Tibial artery (tissue), 4 donors: ENCODE data around the gene CCDC136.
A peak's percentile ranks its signal among the peaks of the same experiment; 100 is the strongest.

Experiments used
- DNase-seq, 2 donors: peaks; one replicate each; pipeline ENCODE4 v3.0.0-alpha.2; 2019
- H3K27ac ChIP-seq, 2 donors: fragments of 200-600 bp; sonication (generic) in 1 of 2; 1 replicate in 1 of 2; 2 replicates in 1 of 2; pipeline ENCODE4 v1.5.1; 2018 to 2019; ENCODE audit warnings: mild to moderate bottlenecking in 1 of 2
- H3K27me3 ChIP-seq, 2 donors: fragments of 200-600 bp; sonication (generic) in 1 of 2; one replicate each; pipeline versions ENCODE4 v1.5.1 to v1.6.0; 2016 to 2019
- H3K36me3 ChIP-seq, 3 donors: fragments of 200-600 bp; sonication (generic) in 2 of 3; one replicate each; pipeline ENCODE4 v1.5.1; 2016 to 2019; ENCODE audit warnings: mild to moderate bottlenecking in 2 of 3
- H3K4me1 ChIP-seq, 4 donors: fragments of 200-600 bp; sonication (generic) in 2 of 4; 1 replicate in 3 of 4; 2 replicates in 1 of 4; pipeline ENCODE4 v1.5.1; 2016 to 2019
- H3K4me3 ChIP-seq, 2 donors: fragments of 200-600 bp; sonication (generic) in 1 of 2; 1 replicate in 1 of 2; 2 replicates in 1 of 2; pipeline ENCODE4 v1.5.1; 2018 to 2019; ENCODE audit warnings: mild to moderate bottlenecking in 2 of 2
- H3K9me3 ChIP-seq, 3 donors: fragments of 200-600 bp; sonication (generic) in 1 of 3; one replicate each; pipeline ENCODE4 v1.5.1; 2016 to 2019
- CTCF ChIP-seq, 2 experiments: fragments of 200-600 bp in 1 of 2; fragments of 450-650 bp in 1 of 2; IDR thresholded peaks; one replicate each; pipeline ENCODE4 v1.5.1; 2017 to 2019; ENCODE audit warnings: antibody characterized with exemption in 2 of 2, mild to moderate bottlenecking in 1 of 2, moderate library complexity in 1 of 2
- intact Hi-C: fragments of 100-400 bp; cut with DNase I; formaldehyde crosslinking; loops from one replicate; pipeline ENCODE4 v1.15.0; 2023; ENCODE audit warnings: low total_unique reads

CCDC136 gene

GRCh38 chr7:128861957-128862570 lies 70.3 kb downstream of the CCDC136 start:
- no peak for DNase-seq

GRCh38 chr7:128862571-128863432 lies 71.0 kb downstream of the CCDC136 start, which contains the start of gene ATP6V1F:
TSS of gene ATP6V1F (plus strand) at chr7:128862856. CDS start at chr7:128862905, 49 bp downstream.
- H3K4me3 ChIP-seq: peak within 1 kb of the TSS; percentile 66 to 70
- DNase-seq: peak; percentile 97 to 99
- peaks cover 13 to 51% (median 41%) of the 10 kb centered on the region in 4 donors for H3K4me1 ChIP-seq
- intact Hi-C loops: loop anchor here (10.0 kb wide), 1 partner anchor 128 kb away; the partner anchor contains the start of gene CALU
- no peaks in the 10 kb centered on the region for H3K27me3 ChIP-seq
- H3K9me3 ChIP-seq: no peaks in the 10 kb centered on the region
- H3K27ac ChIP-seq: peak within 1 kb of the TSS; percentile 70 to 73
- peak in 1 of 2 experiments; percentile 22 for TF ChIP-seq CTCF (IDR thresholded peaks at IDR 0.05)
- peaks cover 8 to 22% (median 14%) of the 10 kb centered on the region in 3 donors for H3K36me3 ChIP-seq

More at GRCh38 chr7:128861957-128862570, 70.3 kb downstream of the CCDC136 start:
- H3K36me3 ChIP-seq: peaks cover 8 to 22% (median 16%) of the 10 kb centered on the region in 3 donors
- TF ChIP-seq CTCF (IDR thresholded peaks at IDR 0.05): no peak
- H3K27me3 ChIP-seq: no peaks in the 10 kb centered on the region
- H3K27ac ChIP-seq: peak overlapping the region in 1 of 2 donors; percentile 43
- H3K4me1 ChIP-seq: peaks cover 13 to 53% (median 42%) of the 10 kb centered on the region in 4 donors
- H3K9me3 ChIP-seq: no peaks in the 10 kb centered on the region
- intact Hi-C loops: loop anchor here (10.0 kb wide), 1 partner anchor 127 kb away; the partner anchor contains the start of gene CALU
- peak overlapping the region; percentile 66 to 70 for H3K4me3 ChIP-seq

- DNase-seq: no peak
- intact Hi-C loops: loop anchor here (10.0 kb wide), 1 partner anchor 129 kb away; the partner anchor contains the start of gene CALU
These were observed 71.7 kb downstream of the CCDC136 start for GRCh38 chr7:128863433-128863989.

GRCh38 chr7:128865303-128865702 lies 73.5 kb downstream of the CCDC136 start:
- intact Hi-C loops: loop anchor here (10.0 kb wide), 1 partner anchor 131 kb away; the partner anchor contains the start of gene CALU
- no peaks in the 10 kb centered on the region for H3K9me3 ChIP-seq
- peaks cover 0 to 2% of the 10 kb centered on the region in 2 donors for H3K27me3 ChIP-seq
- DNase-seq: no peak
- H3K4me1 ChIP-seq: peaks cover 0 to 50% (median 39%) of the 10 kb centered on the region in 4 donors
- H3K27ac ChIP-seq: no peak overlapping the region
- TF ChIP-seq CTCF (IDR thresholded peaks at IDR 0.05): no peak
- H3K36me3 ChIP-seq: peaks cover 8 to 22% (median 14%) of the 10 kb centered on the region in 3 donors
- no peak overlapping the region for H3K4me3 ChIP-seq

More at GRCh38 chr7:128863433-128863989, 71.7 kb downstream of the CCDC136 start:
- H3K9me3 ChIP-seq: no peaks in the 10 kb centered on the region
- H3K36me3 ChIP-seq: peaks cover 8 to 22% (median 14%) of the 10 kb centered on the region in 3 donors
- H3K27ac ChIP-seq: peak overlapping the region; percentile 70 to 73
- H3K4me3 ChIP-seq: peak overlapping the region; percentile 66 to 70
- H3K27me3 ChIP-seq: no peaks in the 10 kb centered on the region
- H3K4me1 ChIP-seq: peaks cover 13 to 50% (median 40%) of the 10 kb centered on the region in 4 donors
- TF ChIP-seq CTCF (IDR thresholded peaks at IDR 0.05): peak; percentile 34 to 37
